Activated T-helper 17 cell treated with anti-CD3 and anti-CD28 coated beads, Interleukin-2, amount 50 U/mL, for 72 hours (primary cell): ENCODE results near the gene SLC39A11. TPM values are rescaled to one million over a fixed set of nuclear protein-coding genes. Genes with fewer than 3 reads are reported as not detected.
A peak's percentile ranks its signal among the peaks of the same experiment; 100 is the strongest.
"Not testable (repeated sequence)": the region's sequence is repeated elsewhere in the genome, so short reads cannot be mapped to it uniquely, and the experiment has no call there.

ENCODE experiments used
- ATAC-seq: fragments of 150-1000 bp; cut with Tn5 transposase; replicated peaks from 2 replicates; pipeline ENCODE4 v1.10.0; 2021; ENCODE audit warnings: mild to moderate bottlenecking, moderate library complexity
- H3K27ac Mint-ChIP-seq: one replicate; pipeline ENCODE4 v1.8.0; 2022; ENCODE audit warnings: mixed read lengths
- H3K27me3 Mint-ChIP-seq: one replicate; pipeline ENCODE4 v1.8.0; 2022; ENCODE audit warnings: mixed read lengths
- H3K36me3 Mint-ChIP-seq: one replicate; pipeline ENCODE4 v1.8.0; 2022; ENCODE audit warnings: low read depth, mild to moderate bottlenecking, mixed read lengths
- H3K4me1 Mint-ChIP-seq: one replicate; pipeline ENCODE4 v1.8.0; 2022; ENCODE audit warnings: mixed read lengths
- H3K4me3 Mint-ChIP-seq: one replicate; pipeline ENCODE4 v1.8.0; 2022; ENCODE audit warnings: mild to moderate bottlenecking, mixed read lengths
- H3K9me3 Mint-ChIP-seq: one replicate; pipeline ENCODE4 v1.8.0; 2022; ENCODE audit warnings: mixed read lengths
- total RNA-seq, 2 donors: library from RNA; stranded (reverse); gene quantifications; one replicate each; pipeline ENCODE4 v1.2.3, GENCODE V29; 2022

The SLC39A11 gene
- total RNA-seq, 2 donors from 2014 or later = 13.1 to 19.0 TPM

GRCh38 chr17:73097973-73098765 lies 5.7 kb upstream of the SLC39A11 start:
- H3K27me3 Mint-ChIP-seq = peaks cover 18% of the 10 kb centered on the region
- not testable (repeated sequence) for ATAC-seq, H3K4me1 Mint-ChIP-seq, H3K9me3 Mint-ChIP-seq, H3K36me3 Mint-ChIP-seq, H3K4me3 Mint-ChIP-seq, H3K27ac Mint-ChIP-seq

- no peaks in the 10 kb centered on the region for H3K36me3 Mint-ChIP-seq
- no peak for ATAC-seq
- H3K27ac Mint-ChIP-seq = no peak overlapping the region
- H3K4me1 Mint-ChIP-seq = peaks cover 5% of the 10 kb centered on the region
- H3K27me3 Mint-ChIP-seq = peaks cover 18% of the 10 kb centered on the region
- no peak overlapping the region for H3K4me3 Mint-ChIP-seq
- no peaks in the 10 kb centered on the region for H3K9me3 Mint-ChIP-seq
These were observed 4.4 kb upstream of the SLC39A11 start for GRCh38 chr17:73096866-73097265.

- Mint-ChIP-seq H3K4me3 (no peak overlapping the region), H3K27me3 (peaks cover 18% of the 10 kb centered on the region), H3K4me1 (peaks cover 5% of the 10 kb centered on the region), H3K27ac (no peak overlapping the region), H3K9me3 (no peaks in the 10 kb centered on the region), H3K36me3 (no peaks in the 10 kb centered on the region)
- ATAC-seq = no peak
These were observed 3.7 kb upstream of the SLC39A11 start for GRCh38 chr17:73096211-73096610.

GRCh38 chr17:73093286-73093685 lies 798 bp upstream of the SLC39A11 start:
- no peaks in the 10 kb centered on the region for H3K9me3 Mint-ChIP-seq
- peaks cover 11% of the 10 kb centered on the region for H3K27me3 Mint-ChIP-seq
- peak overlapping the region; percentile 92 for H3K4me3 Mint-ChIP-seq
- H3K36me3 Mint-ChIP-seq = no peaks in the 10 kb centered on the region
- H3K4me1 Mint-ChIP-seq = peaks cover 11% of the 10 kb centered on the region
- ATAC-seq = no peak
- no peak overlapping the region for H3K27ac Mint-ChIP-seq

GRCh38 chr17:73091770-73092522 lies 542 bp downstream of the SLC39A11 start:
- peaks cover 17% of the 10 kb centered on the region for H3K4me1 Mint-ChIP-seq
- peak; percentile 4 for ATAC-seq
- peaks cover 11% of the 10 kb centered on the region for H3K27me3 Mint-ChIP-seq
- peaks cover 12% of the 10 kb centered on the region for H3K36me3 Mint-ChIP-seq
- H3K27ac Mint-ChIP-seq = peak overlapping the region; percentile 88
- H3K9me3 Mint-ChIP-seq = no peaks in the 10 kb centered on the region
- peak overlapping the region; percentile 92 for H3K4me3 Mint-ChIP-seq

GRCh38 chr17:73091410-73091769 lies 1.1 kb downstream of the SLC39A11 start:
- Mint-ChIP-seq H3K36me3 (peaks cover 14% of the 10 kb centered on the region), H3K4me3 (peak overlapping the region; percentile 92), H3K27ac (peak overlapping the region; percentile 88)

GRCh38 chr17:73090396-73091202 lies 1.9 kb downstream of the SLC39A11 start:
- Mint-ChIP-seq H3K36me3 (peaks cover 21% of the 10 kb centered on the region), H3K9me3 (no peaks in the 10 kb centered on the region), H3K4me3 (peak overlapping the region; percentile 92), H3K27me3 (peaks cover 5% of the 10 kb centered on the region), H3K27ac (no peak overlapping the region), H3K4me1 (peaks cover 21% of the 10 kb centered on the region)
- ATAC-seq = no peak

More at GRCh38 chr17:73091410-73091769, 1.1 kb downstream of the SLC39A11 start:
- Mint-ChIP-seq H3K27me3 (peaks cover 11% of the 10 kb centered on the region), H3K4me1 (peaks cover 17% of the 10 kb centered on the region), H3K9me3 (no peaks in the 10 kb centered on the region)
- ATAC-seq = no peak

- Mint-ChIP-seq H3K4me3 (no peak overlapping the region), H3K9me3 (no peaks in the 10 kb centered on the region), H3K27ac (no peak overlapping the region), H3K27me3 (no peaks in the 10 kb centered on the region), H3K36me3 (peaks cover 31% of the 10 kb centered on the region), H3K4me1 (peaks cover 21% of the 10 kb centered on the region)
- no peak for ATAC-seq
These were observed 2.9 kb downstream of the SLC39A11 start for GRCh38 chr17:73089322-73090317.

GRCh38 chr17:73088561-73088960 lies 3.9 kb downstream of the SLC39A11 start:
- Mint-ChIP-seq H3K27ac (peak overlapping the region; percentile 36), H3K4me3 (no peak overlapping the region), H3K36me3 (peaks cover 42% of the 10 kb centered on the region), H3K27me3 (no peaks in the 10 kb centered on the region), H3K9me3 (no peaks in the 10 kb centered on the region), H3K4me1 (peaks cover 21% of the 10 kb centered on the region)
- no peak for ATAC-seq

GRCh38 chr17:73083432-73083831 lies 9.1 kb downstream of the SLC39A11 start:
- no peak for ATAC-seq
- Mint-ChIP-seq H3K27ac (no peak overlapping the region), H3K4me3 (no peak overlapping the region), H3K4me1 (peaks cover 15% of the 10 kb centered on the region), H3K36me3 (peaks cover 77% of the 10 kb centered on the region), H3K27me3 (no peaks in the 10 kb centered on the region), H3K9me3 (no peaks in the 10 kb centered on the region)

GRCh38 chr17:73074566-73074965 lies 17.9 kb downstream of the SLC39A11 start:
- H3K9me3 Mint-ChIP-seq = no peaks in the 10 kb centered on the region
- H3K27me3 Mint-ChIP-seq = no peaks in the 10 kb centered on the region
- H3K27ac Mint-ChIP-seq = no peak overlapping the region
- peaks cover under 1% of the 10 kb centered on the region for H3K4me1 Mint-ChIP-seq
- H3K36me3 Mint-ChIP-seq = peaks cover 17% of the 10 kb centered on the region
- ATAC-seq = no peak
- no peak overlapping the region for H3K4me3 Mint-ChIP-seq

GRCh38 chr17:73072219-73072962 lies 20.1 kb downstream of the SLC39A11 start:
- Mint-ChIP-seq H3K9me3 (no peaks in the 10 kb centered on the region), H3K36me3 (peaks cover 1% of the 10 kb centered on the region), H3K27me3 (no peaks in the 10 kb centered on the region), H3K4me1 (peaks cover 13% of the 10 kb centered on the region), H3K4me3 (no peak overlapping the region), H3K27ac (no peak overlapping the region)
- ATAC-seq = no peak
